Measurements from ENCODE around the gene SLC1A2.

Gene SLC1A2

GRCh38 chr11:35360055-35360530 lies 59.3 kb downstream of the SLC1A2 start:
- no peak for DNase-seq (ENCODE audit: extremely low read depth, insufficient read length)
- Histone ChIP-seq H3K36me3 (ENCODE audit: control insufficient read depth, insufficient read depth, low read length) (no peaks in the 10 kb centered on the region), H3K27me3 (replicated peaks; ENCODE audit: control insufficient read depth, insufficient read depth, low read length) (no peaks in the 10 kb centered on the region), H3K4me3 (replicated peaks; ENCODE audit: low read depth, low read length) (no peak overlapping the region)
- TF ChIP-seq, protein P1, sequence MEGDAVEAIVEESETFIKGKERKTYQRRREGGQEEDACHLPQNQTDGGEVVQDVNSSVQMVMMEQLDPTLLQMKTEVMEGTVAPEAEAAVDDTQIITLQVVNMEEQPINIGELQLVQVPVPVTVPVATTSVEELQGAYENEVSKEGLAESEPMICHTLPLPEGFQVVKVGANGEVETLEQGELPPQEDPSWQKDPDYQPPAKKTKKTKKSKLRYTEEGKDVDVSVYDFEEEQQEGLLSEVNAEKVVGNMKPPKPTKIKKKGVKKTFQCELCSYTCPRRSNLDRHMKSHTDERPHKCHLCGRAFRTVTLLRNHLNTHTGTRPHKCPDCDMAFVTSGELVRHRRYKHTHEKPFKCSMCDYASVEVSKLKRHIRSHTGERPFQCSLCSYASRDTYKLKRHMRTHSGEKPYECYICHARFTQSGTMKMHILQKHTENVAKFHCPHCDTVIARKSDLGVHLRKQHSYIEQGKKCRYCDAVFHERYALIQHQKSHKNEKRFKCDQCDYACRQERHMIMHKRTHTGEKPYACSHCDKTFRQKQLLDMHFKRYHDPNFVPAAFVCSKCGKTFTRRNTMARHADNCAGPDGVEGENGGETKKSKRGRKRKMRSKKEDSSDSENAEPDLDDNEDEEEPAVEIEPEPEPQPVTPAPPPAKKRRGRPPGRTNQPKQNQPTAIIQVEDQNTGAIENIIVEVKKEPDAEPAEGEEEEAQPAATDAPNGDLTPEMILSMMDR (IDR thresholded peaks at IDR 0.05; ENCODE audit: insufficient read depth, low read length, poor library complexity, severe bottlenecking) = no peak

- Histone ChIP-seq H3K27me3 (replicated peaks; ENCODE audit: control insufficient read depth, insufficient read depth, low read length) (no peaks in the 10 kb centered on the region), H3K36me3 (ENCODE audit: control insufficient read depth, insufficient read depth, low read length) (no peaks in the 10 kb centered on the region), H3K4me3 (replicated peaks; ENCODE audit: low read depth, low read length) (no peak overlapping the region)
- no peak for DNase-seq (ENCODE audit: extremely low read depth, insufficient read length)
- TF ChIP-seq, protein P1 (IDR thresholded peaks at IDR 0.05; ENCODE audit: insufficient read depth, low read length, poor library complexity, severe bottlenecking) = no peak
Measured at GRCh38 chr11:35359321-35360054, 59.9 kb downstream of the SLC1A2 start.

GRCh38 chr11:35358391-35358790 lies 61.0 kb downstream of the SLC1A2 start:
- no peaks in the 10 kb centered on the region for H3K27me3 ChIP-seq (replicated peaks; ENCODE audit: control insufficient read depth, insufficient read depth, low read length)
- no peak for DNase-seq (ENCODE audit: extremely low read depth, insufficient read length)
- no peak overlapping the region for H3K4me3 ChIP-seq (replicated peaks; ENCODE audit: low read depth, low read length)
- TF ChIP-seq, protein P1 (IDR thresholded peaks at IDR 0.05; ENCODE audit: insufficient read depth, low read length, poor library complexity, severe bottlenecking) = no peak
- H3K36me3 ChIP-seq (ENCODE audit: control insufficient read depth, insufficient read depth, low read length) = no peaks in the 10 kb centered on the region

GRCh38 chr11:35357923-35358322 lies 61.4 kb downstream of the SLC1A2 start:
- H3K36me3 ChIP-seq (ENCODE audit: control insufficient read depth, insufficient read depth, low read length) = no peaks in the 10 kb centered on the region
- TF ChIP-seq, protein P1 (IDR thresholded peaks at IDR 0.05; ENCODE audit: insufficient read depth, low read length, poor library complexity, severe bottlenecking) = no peak
- no peak for DNase-seq (ENCODE audit: extremely low read depth, insufficient read length)
- H3K27me3 ChIP-seq (replicated peaks; ENCODE audit: control insufficient read depth, insufficient read depth, low read length) = no peaks in the 10 kb centered on the region
- no peak overlapping the region for H3K4me3 ChIP-seq (replicated peaks; ENCODE audit: low read depth, low read length)

- DNase-seq (ENCODE audit: extremely low read depth, insufficient read length) = no peak
- Histone ChIP-seq H3K36me3 (ENCODE audit: control insufficient read depth, insufficient read depth, low read length) (no peaks in the 10 kb centered on the region), H3K4me3 (replicated peaks; ENCODE audit: low read depth, low read length) (no peak overlapping the region), H3K27me3 (replicated peaks; ENCODE audit: control insufficient read depth, insufficient read depth, low read length) (no peaks in the 10 kb centered on the region)
- TF ChIP-seq, protein P1 (IDR thresholded peaks at IDR 0.05; ENCODE audit: insufficient read depth, low read length, poor library complexity, severe bottlenecking) = no peak
Measured at GRCh38 chr11:35355102-35355749, 64.1 kb downstream of the SLC1A2 start.
